ENCODE measurements around the gene ELAC1.
"Not testable (repeated sequence)": the region's sequence is repeated elsewhere in the genome, so short reads cannot be mapped to it uniquely, and the experiment has no call there.

ELAC1 gene

GRCh38 chr18:50973367-50974126 is 5.7 kb downstream of the ELAC1 start:
- no peak for DNase-seq

- no peak for DNase-seq
Measured at GRCh38 chr18:50977037-50977760, 9.4 kb downstream of the ELAC1 start.

- no peak for DNase-seq
Measured at GRCh38 chr18:50981381-50981780, 13.5 kb downstream of the ELAC1 start.

- no peak for DNase-seq
Measured at GRCh38 chr18:50982086-50982801, 14.4 kb downstream of the ELAC1 start.

- no peak for DNase-seq
Measured at GRCh38 chr18:50982802-50983179, 15.0 kb downstream of the ELAC1 start.

GRCh38 chr18:50986360-50987087 is 18.7 kb downstream of the ELAC1 start:
- DNase-seq = no peak

- DNase-seq = no peak
Measured at GRCh38 chr18:50987261-50987660, 19.4 kb downstream of the ELAC1 start.

GRCh38 chr18:50989711-50990110 is 21.9 kb downstream of the ELAC1 start:
- no peak for DNase-seq

- DNase-seq = no peak
Measured at GRCh38 chr18:50992351-50992762, 24.5 kb downstream of the ELAC1 start.

- DNase-seq = no peak
Measured at GRCh38 chr18:50994031-50994430, 26.2 kb downstream of the ELAC1 start.

- DNase-seq = not testable (repeated sequence)
Measured at GRCh38 chr18:51003174-51003573, 35.3 kb downstream of the ELAC1 start.

GRCh38 chr18:51006061-51006818 is 38.4 kb downstream of the ELAC1 start:
- no peak for DNase-seq

- DNase-seq = no peak
Measured at GRCh38 chr18:51006948-51007789, 39.3 kb downstream of the ELAC1 start.

- no peak for DNase-seq
Measured at GRCh38 chr18:51007790-51008139, 39.9 kb downstream of the ELAC1 start.

GRCh38 chr18:51009072-51009471 is 41.2 kb downstream of the ELAC1 start:
- DNase-seq = no peak

GRCh38 chr18:51010218-51010617 is 42.4 kb downstream of the ELAC1 start:
- DNase-seq = no peak

- DNase-seq = no peak
Measured at GRCh38 chr18:51011709-51012108, 43.9 kb downstream of the ELAC1 start.

- DNase-seq = no peak
Measured at GRCh38 chr18:51012441-51012840, 44.6 kb downstream of the ELAC1 start.

- no peak for DNase-seq
Measured at GRCh38 chr18:51013259-51013658, 45.4 kb downstream of the ELAC1 start.

- DNase-seq = no peak
Measured at GRCh38 chr18:51017140-51017879, 49.5 kb downstream of the ELAC1 start.

- DNase-seq = no peak
Measured at GRCh38 chr18:51020536-51020935, 52.7 kb downstream of the ELAC1 start.

Data from GOT3 (cell line).